Stimulated activated CD8-positive, alpha-beta memory T cell treated with anti-CD3 and anti-CD28 coated beads, Interleukin-4, amount 100 ng/mL, for 1 hour (primary cell): ENCODE measurements around the gene INAFM1.

Source experiments
- DNase-seq, 2 donors: peaks; one replicate each; pipeline ENCODE4 v3.0.0-alpha.2; 2020; ENCODE audit warnings: low read depth in 2 of 2, low spot score in 1 of 2

The INAFM1 gene

GRCh38 chr19:47274071-47274890, at the start of gene INAFM1:
Gene INAFM1, plus strand, starts transcription at chr19:47274885. Its CDS starts 35 bp downstream, at chr19:47274920.
- peak; percentile 100 for DNase-seq

- peak; percentile 80 to 84 for DNase-seq
These were observed 48.8 kb upstream of the INAFM1 start for GRCh38 chr19:47225746-47226425.

GRCh38 chr19:47226426-47227351, 48.0 kb upstream of the INAFM1 start:
- no peak for DNase-seq

GRCh38 chr19:47227352-47228167, 47.1 kb upstream of the INAFM1 start:
- no peak for DNase-seq

- DNase-seq: no peak
These were observed 46.3 kb upstream of the INAFM1 start for GRCh38 chr19:47228168-47228936.

- DNase-seq: no peak
These were observed 45.6 kb upstream of the INAFM1 start for GRCh38 chr19:47228937-47229675.

- no peak for DNase-seq
These were observed 45.0 kb upstream of the INAFM1 start for GRCh38 chr19:47229676-47230053.

GRCh38 chr19:47230054-47230920, 44.4 kb upstream of the INAFM1 start:
- peak in 1 of 2 donors; percentile 69 for DNase-seq

GRCh38 chr19:47230921-47231214, 43.8 kb upstream of the INAFM1 start, which contains the start of gene BBC3:
Gene BBC3, minus strand, starts transcription at chr19:47231199. Its CDS starts 2,768 bp downstream, at chr19:47228431.
- no peak for DNase-seq

- DNase-seq: peak; percentile 86 to 88
These were observed 43.2 kb upstream of the INAFM1 start for GRCh38 chr19:47231215-47232054.

GRCh38 chr19:47232422-47233211, 42.1 kb upstream of the INAFM1 start:
- DNase-seq: no peak

GRCh38 chr19:47236072-47236675, 38.5 kb upstream of the INAFM1 start:
- no peak for DNase-seq

- no peak for DNase-seq
These were observed 35.5 kb upstream of the INAFM1 start for GRCh38 chr19:47239152-47239551.

- no peak for DNase-seq
These were observed 34.9 kb upstream of the INAFM1 start for GRCh38 chr19:47239610-47240296.

- no peak for DNase-seq
These were observed 34.1 kb upstream of the INAFM1 start for GRCh38 chr19:47240556-47240955.
